ENCODE results near the gene NATD1.

- TF ChIP-seq HNRNPL (IDR thresholded peaks at IDR 0.05; ENCODE audit: low read depth, low read length) (no peak), ELF4 (CRISPR knock-in tag; IDR thresholded peaks at IDR 0.05) (no peak), POLR2A (conservative IDR thresholded peaks at IDR 0.05) (no peak), MAFF (IDR thresholded peaks at IDR 0.05; ENCODE audit: low read length) (no peak)
Measured at GRCh38 chr17:21300601-21301571, 47.7 kb upstream of the NATD1 start.

All from K562 (cell line).